ENCODE results near the gene NF2.

GRCh38 chr22:29578462-29579200 is 24.8 kb upstream of the NF2 start:
- TF ChIP-seq MXD4 (CRISPR knock-in tag; IDR thresholded peaks at IDR 0.05; ENCODE audit: borderline replicate concordance): no peak
- no peak for TF ChIP-seq CTCF (IDR thresholded peaks at IDR 0.05)
- no peak for TF ChIP-seq USF2 (CRISPR knock-in tag; IDR thresholded peaks at IDR 0.05)
- TF ChIP-seq CBFB (CRISPR knock-in tag; IDR thresholded peaks at IDR 0.05; ENCODE audit: low read depth): no peak
- TF ChIP-seq ATF6 (CRISPR knock-in tag; IDR thresholded peaks at IDR 0.05): no peak
- TF ChIP-seq RELA (CRISPR knock-in tag; IDR thresholded peaks at IDR 0.05; ENCODE audit: borderline replicate concordance): no peak
- TF ChIP-seq ELF4 (CRISPR knock-in tag; IDR thresholded peaks at IDR 0.05; ENCODE audit: low read depth): no peak
- no peak for TF ChIP-seq ATF3 (CRISPR knock-in tag; conservative IDR thresholded peaks at IDR 0.05)
- no peak for TF ChIP-seq TEAD4 (CRISPR knock-in tag; IDR thresholded peaks at IDR 0.05)
- no peak for TF ChIP-seq FOXJ3 (CRISPR knock-in tag; IDR thresholded peaks at IDR 0.05; ENCODE audit: borderline replicate concordance)
- TF ChIP-seq SMAD3 (CRISPR knock-in tag; IDR thresholded peaks at IDR 0.05; ENCODE audit: borderline replicate concordance): no peak
- no peak for TF ChIP-seq MLX (CRISPR knock-in tag; IDR thresholded peaks at IDR 0.05)
- TF ChIP-seq TEAD1 (CRISPR knock-in tag; IDR thresholded peaks at IDR 0.05): no peak
- TF ChIP-seq TCF7 (CRISPR knock-in tag; IDR thresholded peaks at IDR 0.05; ENCODE audit: low read depth): no peak

Data from WTC11 (cell line).